Chondrocyte (in vitro differentiated cells): ENCODE results near the gene NPIPB2. TPM values are rescaled to one million over a fixed set of nuclear protein-coding genes. Genes with fewer than 3 reads are reported as not detected.
"Not testable (repeated sequence)": the region's sequence is repeated elsewhere in the genome, so short reads cannot be mapped to it uniquely, and the experiment has no call there.

Source experiments
- DNase-seq: peaks from one replicate; pipeline ENCODE4 v3.0.0; 2021; ENCODE audit warnings: mixed read lengths, low spot score
- H3K27ac Mint-ChIP-seq: one replicate; pipeline ENCODE4 v1.8.0; 2021; ENCODE audit warnings: mild to moderate bottlenecking, moderate library complexity, mixed read lengths; ENCODE audit not compliant: unreplicated experiment
- H3K27me3 Mint-ChIP-seq: 2 replicates; pipeline ENCODE4 v1.8.0; 2021; ENCODE audit warnings: low read depth, mixed read lengths
- H3K36me3 Mint-ChIP-seq: 2 replicates; pipeline ENCODE4 v1.8.0; 2021; ENCODE audit warnings: low read depth, mixed read lengths
- H3K4me1 Mint-ChIP-seq: 2 replicates; pipeline ENCODE4 v1.8.0; 2021; ENCODE audit warnings: low read depth, mild to moderate bottlenecking, mixed read lengths
- H3K4me3 Mint-ChIP-seq: one replicate; pipeline ENCODE4 v1.8.0; 2021; ENCODE audit warnings: mild to moderate bottlenecking, moderate library complexity, mixed read lengths; ENCODE audit not compliant: unreplicated experiment
- H3K9me3 Mint-ChIP-seq: 2 replicates; pipeline ENCODE4 v1.8.0; 2021; ENCODE audit warnings: low read depth, mixed read lengths
- CTCF ChIP-seq: fragments of 200-600 bp; sonication (generic); IDR thresholded peaks from 2 replicates; pipeline ENCODE4 v1.5.0; 2021; ENCODE audit warnings: antibody characterized with exemption, mild to moderate bottlenecking, moderate library complexity
- long read RNA-seq: library from polyadenylated mRNA; stranded (forward); transcript quantifications from one replicate; pipeline ENCODE4 v2.0.0, GENCODE V29; 2021
- total RNA-seq: library from RNA; stranded (reverse); gene quantifications from 3 replicates; pipeline ENCODE4 v1.2.1, GENCODE V29; 2021

Gene NPIPB2
- total RNA-seq: 5.9 to 11.9 TPM (median 6.2 TPM) in 3 replicates
- long read RNA-seq, partial matches to known transcripts: 0 of 3 reads
- long read RNA-seq, other reads (novel, unspliced or antisense): 3 of 3 reads

GRCh38 chr16:11941945-11942344 lies at the start of gene NPIPB2:
TSS of gene NPIPB2 (minus strand) at chr16:11942045. CDS start at chr16:11942045, 0 bp downstream.
- not testable (repeated sequence) for H3K4me3 Mint-ChIP-seq, H3K36me3 Mint-ChIP-seq, H3K4me1 Mint-ChIP-seq, DNase-seq, H3K27ac Mint-ChIP-seq, H3K9me3 Mint-ChIP-seq, H3K27me3 Mint-ChIP-seq

GRCh38 chr16:11990702-11991390 lies 49.0 kb upstream of the NPIPB2 start:
- Mint-ChIP-seq H3K36me3 (no peaks in the 10 kb centered on the region), H3K4me3 (no peak overlapping the region), H3K27ac (no peak overlapping the region), H3K9me3 (no peaks in the 10 kb centered on the region), H3K4me1 (no peaks in the 10 kb centered on the region), H3K27me3 (no peaks in the 10 kb centered on the region)
- DNase-seq: no peak
- TF ChIP-seq CTCF: no peak

GRCh38 chr16:11988258-11988978 lies 46.6 kb upstream of the NPIPB2 start:
- Mint-ChIP-seq H3K4me3 (no peak overlapping the region), H3K27me3 (no peaks in the 10 kb centered on the region), H3K9me3 (no peaks in the 10 kb centered on the region), H3K36me3 (no peaks in the 10 kb centered on the region), H3K27ac (no peak overlapping the region), H3K4me1 (no peaks in the 10 kb centered on the region)
- no peak for DNase-seq
- no peak for TF ChIP-seq CTCF

- no peak for DNase-seq
- no peaks in the 10 kb centered on the region for H3K36me3 Mint-ChIP-seq
- TF ChIP-seq CTCF: no peak
Observed at GRCh38 chr16:11986521-11987057, 44.7 kb upstream of the NPIPB2 start.

GRCh38 chr16:11985250-11985649 lies 43.4 kb upstream of the NPIPB2 start:
- Mint-ChIP-seq H3K4me1 (peaks cover 5% of the 10 kb centered on the region), H3K27me3 (no peaks in the 10 kb centered on the region), H3K4me3 (no peak overlapping the region), H3K9me3 (no peaks in the 10 kb centered on the region), H3K27ac (no peak overlapping the region), H3K36me3 (no peaks in the 10 kb centered on the region)
- DNase-seq: no peak
- no peak for TF ChIP-seq CTCF

More at GRCh38 chr16:11986521-11987057, 44.7 kb upstream of the NPIPB2 start:
- peaks cover 5% of the 10 kb centered on the region for H3K4me1 Mint-ChIP-seq
- no peaks in the 10 kb centered on the region for H3K9me3 Mint-ChIP-seq
- H3K27me3 Mint-ChIP-seq: no peaks in the 10 kb centered on the region
- H3K27ac Mint-ChIP-seq: no peak overlapping the region
- H3K4me3 Mint-ChIP-seq: no peak overlapping the region
